Liver (tissue), 9 donors: ENCODE results near the gene OSTF1. TPM values are rescaled to one million over a fixed set of nuclear protein-coding genes. Genes with fewer than 3 reads are reported as not detected.

Experiments
- DNase-seq: peaks from one replicate; pipeline ENCODE4 v3.0.0-alpha.2; 2017; ENCODE audit warnings: low spot score
- H3K27ac ChIP-seq, 2 donors: one replicate each; pipeline ENCODE4 v1.7.0; 2013; ENCODE audit warnings: inconsistent platforms in 2 of 2, low read length in 2 of 2, control low read depth in 1 of 2, low read depth in 1 of 2, mild to moderate bottlenecking in 1 of 2
- H3K27me3 ChIP-seq, 4 donors: one replicate each; pipeline versions ENCODE4 v1.6.1 to v1.7.0; 2013; ENCODE audit warnings: low read length in 3 of 4, inconsistent platforms in 1 of 4, mild to moderate bottlenecking in 1 of 4, moderate library complexity in 1 of 4; ENCODE audit not compliant: control insufficient read depth in 4 of 4, insufficient read depth in 4 of 4
- H3K36me3 ChIP-seq, 4 donors: one replicate each; pipeline versions ENCODE4 v1.6.1 to v1.7.0; 2013; ENCODE audit warnings: low read length in 3 of 4, mild to moderate bottlenecking in 3 of 4, low read depth in 1 of 4, moderate library complexity in 1 of 4; ENCODE audit not compliant: control insufficient read depth in 4 of 4, insufficient read depth in 3 of 4
- H3K4me1 ChIP-seq, 4 donors: one replicate each; pipeline versions ENCODE4 v1.6.1 to v1.7.0; 2013; ENCODE audit warnings: low read length in 3 of 4, mild to moderate bottlenecking in 3 of 4, moderate library complexity in 1 of 4; ENCODE audit not compliant: control insufficient read depth in 4 of 4, insufficient read depth in 4 of 4
- H3K4me3 ChIP-seq, 3 donors: one replicate each; pipeline versions ENCODE4 v1.6.1 to v1.7.0; 2013; ENCODE audit warnings: low read length in 3 of 3, control low read depth in 1 of 3, low read depth in 1 of 3, mild to moderate bottlenecking in 1 of 3
- H3K9ac ChIP-seq, 2 donors: one replicate each; pipeline ENCODE4 v1.7.0; 2013; ENCODE audit warnings: low read length in 2 of 2, mild to moderate bottlenecking in 2 of 2, moderate library complexity in 2 of 2, control low read depth in 1 of 2, low read depth in 1 of 2
- H3K9me3 ChIP-seq, 4 donors: one replicate each; pipeline versions ENCODE4 v1.6.1 to v1.7.0; 2013; ENCODE audit warnings: low read length in 3 of 4; ENCODE audit not compliant: control insufficient read depth in 4 of 4
- ATF3 ChIP-seq: IDR thresholded peaks from 2 replicates; pipeline ENCODE4 v1.6.1; 2016; ENCODE audit warnings: antibody characterized with exemption
- EGR1 ChIP-seq, 2 donors: IDR thresholded peaks; 2 replicates each; pipeline ENCODE4 v1.6.1; 2016 to 2018; ENCODE audit warnings: antibody characterized with exemption in 2 of 2, low read depth in 2 of 2
- FOXA2 ChIP-seq: IDR thresholded peaks from 2 replicates; pipeline ENCODE4 v1.6.1; 2016; ENCODE audit warnings: antibody characterized with exemption
- GABPA ChIP-seq, 2 donors: IDR thresholded peaks in 1 of 2; conservative IDR thresholded peaks in 1 of 2; 2 replicates each; pipeline ENCODE4 v1.6.1; 2016; ENCODE audit warnings: antibody characterized with exemption in 2 of 2, mild to moderate bottlenecking in 1 of 2, moderate library complexity in 1 of 2
- HNF4A ChIP-seq, 2 donors: conservative IDR thresholded peaks; 2 replicates each; pipeline ENCODE4 v1.6.1; 2016; ENCODE audit warnings: antibody characterized with exemption in 2 of 2, mild to moderate bottlenecking in 2 of 2
- HNF4G ChIP-seq: IDR thresholded peaks from 2 replicates; pipeline ENCODE4 v1.6.1; 2016; ENCODE audit warnings: antibody characterized with exemption
- JUND ChIP-seq, 2 donors: IDR thresholded peaks; 2 replicates each; pipeline ENCODE4 v1.6.1; 2016; ENCODE audit warnings: antibody characterized with exemption in 2 of 2
- MAX ChIP-seq: IDR thresholded peaks from 2 replicates; pipeline ENCODE4 v1.6.1; 2016; ENCODE audit warnings: antibody characterized with exemption
- NR2F2 ChIP-seq: IDR thresholded peaks from 2 replicates; pipeline ENCODE4 v1.6.1; 2016; ENCODE audit warnings: antibody characterized with exemption
- REST ChIP-seq: IDR thresholded peaks from 2 replicates; pipeline ENCODE4 v1.6.1; 2016; ENCODE audit warnings: antibody characterized with exemption, mild to moderate bottlenecking
- RXRA ChIP-seq, 2 donors: IDR thresholded peaks; 2 replicates each; pipeline ENCODE4 v1.6.1; 2017 to 2018; ENCODE audit warnings: antibody characterized with exemption in 2 of 2, mild to moderate bottlenecking in 1 of 2
- SP1 ChIP-seq: IDR thresholded peaks from 2 replicates; pipeline ENCODE4 v1.6.1; 2018; ENCODE audit warnings: antibody characterized with exemption, mild to moderate bottlenecking
- TAF1 ChIP-seq: conservative IDR thresholded peaks from 2 replicates; pipeline ENCODE4 v1.6.1; 2016; ENCODE audit warnings: antibody characterized with exemption, mild to moderate bottlenecking
- ZBTB33 ChIP-seq: IDR thresholded peaks from 2 replicates; pipeline ENCODE4 v1.6.1; 2016; ENCODE audit warnings: antibody characterized with exemption
- WGBS: extraction: QIAGEN DNeasy Blood & Tissue Kit; methylation state at CpG from one replicate; pipeline ENCODE4 v1.1.7; 2013; 5-methylcytosine and 5-hydroxymethylcytosine counted together
- polyA plus RNA-seq, 2 donors: library from polyadenylated mRNA; stranded (reverse) in 1 of 2; unstranded in 1 of 2; fragments of 200-250 nt in 1 of 2; fragments of >200 nt in 1 of 2; fragmentation: Nextera tagmentation in 1 of 2; extraction: Ambion mirVana in 1 of 2; gene quantifications; one replicate each; pipeline versions ENCODE4 v1.2.1 to v1.2.3, GENCODE V29; 2013 to 2015
- total RNA-seq, 2 donors: library from RNA; depleted of rRNA; stranded (reverse); fragments of >200 nt; gene quantifications; one replicate each; pipeline ENCODE4 v1.2.3, GENCODE V29; 2014
- TF ChIP-seq, protein P1 (sequence below): fragments of 150-350 bp; IDR thresholded peaks from 2 replicates; pipeline ENCODE4 v1.5.1; 2017; ENCODE audit warnings: improper control_type of control experiment, low read depth, low read length; ENCODE audit not compliant: missing input control
- donor health status: healthy.
- donor health status: healthy.
- donor health status: healthy.
- donor health status: healthy.
- donor health status: healthy.

Gene OSTF1
- total and polyA plus RNA-seq, 4 donors: 19.8 to 29.7 (median 26.9) TPM

GRCh38 chr9:75071530-75072122 is 16.7 kb upstream of the OSTF1 start:
- no peaks in the 10 kb centered on the region for H3K4me1 ChIP-seq
- no peaks in the 10 kb centered on the region for H3K27me3 ChIP-seq
- TF ChIP-seq FOXA2 (no peak), SP1 (no peak), RXRA (IDR thresholded peaks at IDR 0.05) (no peak), ZBTB33 (no peak), EGR1 (IDR thresholded peaks at IDR 0.05; ENCODE audit: low read depth in 2 of 2) (no peak), JUND (IDR thresholded peaks at IDR 0.05) (no peak), GABPA (IDR thresholded peaks at IDR 0.05 in 1 of 2, conservative IDR thresholded peaks at IDR 0.05 in 1 of 2) (no peak), NR2F2 (no peak), HNF4G (no peak), REST (no peak), TAF1 (no peak), MAX (no peak), ATF3 (no peak), HNF4A (conservative IDR thresholded peaks at IDR 0.05) (no peak)
- WGBS: 84% methylated on average over 5 of the region's 5 CpGs
- H3K4me3 ChIP-seq: no peak overlapping the region
- DNase-seq: no peak
- H3K36me3 ChIP-seq: peaks cover 4 to 39% (median 29%) of the 10 kb centered on the region in 4 donors
- H3K9ac ChIP-seq: no peak overlapping the region
- no peak overlapping the region for H3K27ac ChIP-seq
- no peaks in the 10 kb centered on the region for H3K9me3 ChIP-seq

GRCh38 chr9:75072895-75073294 is 15.4 kb upstream of the OSTF1 start:
- no peaks in the 10 kb centered on the region for H3K27me3 ChIP-seq
- no peaks in the 10 kb centered on the region for H3K4me1 ChIP-seq
- no peak for DNase-seq
- 98% methylated on average over 4 of the region's 4 CpGs for WGBS
- peaks cover 4 to 27% (median 21%) of the 10 kb centered on the region in 4 donors for H3K36me3 ChIP-seq
- no peaks in the 10 kb centered on the region for H3K9me3 ChIP-seq
- TF ChIP-seq SP1 (no peak), MAX (no peak), TAF1 (no peak), FOXA2 (no peak), JUND (IDR thresholded peaks at IDR 0.05) (no peak), HNF4A (conservative IDR thresholded peaks at IDR 0.05) (no peak)
- TF ChIP-seq, protein P1, sequence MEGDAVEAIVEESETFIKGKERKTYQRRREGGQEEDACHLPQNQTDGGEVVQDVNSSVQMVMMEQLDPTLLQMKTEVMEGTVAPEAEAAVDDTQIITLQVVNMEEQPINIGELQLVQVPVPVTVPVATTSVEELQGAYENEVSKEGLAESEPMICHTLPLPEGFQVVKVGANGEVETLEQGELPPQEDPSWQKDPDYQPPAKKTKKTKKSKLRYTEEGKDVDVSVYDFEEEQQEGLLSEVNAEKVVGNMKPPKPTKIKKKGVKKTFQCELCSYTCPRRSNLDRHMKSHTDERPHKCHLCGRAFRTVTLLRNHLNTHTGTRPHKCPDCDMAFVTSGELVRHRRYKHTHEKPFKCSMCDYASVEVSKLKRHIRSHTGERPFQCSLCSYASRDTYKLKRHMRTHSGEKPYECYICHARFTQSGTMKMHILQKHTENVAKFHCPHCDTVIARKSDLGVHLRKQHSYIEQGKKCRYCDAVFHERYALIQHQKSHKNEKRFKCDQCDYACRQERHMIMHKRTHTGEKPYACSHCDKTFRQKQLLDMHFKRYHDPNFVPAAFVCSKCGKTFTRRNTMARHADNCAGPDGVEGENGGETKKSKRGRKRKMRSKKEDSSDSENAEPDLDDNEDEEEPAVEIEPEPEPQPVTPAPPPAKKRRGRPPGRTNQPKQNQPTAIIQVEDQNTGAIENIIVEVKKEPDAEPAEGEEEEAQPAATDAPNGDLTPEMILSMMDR: no peak
- H3K27ac ChIP-seq: no peak overlapping the region
- no peak overlapping the region for H3K4me3 ChIP-seq
- no peak overlapping the region for H3K9ac ChIP-seq
